ENCODE results near the gene ALG2. TPM values are rescaled to one million over a fixed set of nuclear protein-coding genes. Genes with fewer than 3 reads are reported as not detected.
"Not testable (repeated sequence)": the region's sequence is repeated elsewhere in the genome, so short reads cannot be mapped to it uniquely, and the experiment has no call there.

ALG2 gene
- total RNA-seq, 1 donor, result 64.8 TPM

- H3K4me3 ChIP-seq (ENCODE audit: low read depth, low read length), result no peak overlapping the region
- TF ChIP-seq, protein P1, sequence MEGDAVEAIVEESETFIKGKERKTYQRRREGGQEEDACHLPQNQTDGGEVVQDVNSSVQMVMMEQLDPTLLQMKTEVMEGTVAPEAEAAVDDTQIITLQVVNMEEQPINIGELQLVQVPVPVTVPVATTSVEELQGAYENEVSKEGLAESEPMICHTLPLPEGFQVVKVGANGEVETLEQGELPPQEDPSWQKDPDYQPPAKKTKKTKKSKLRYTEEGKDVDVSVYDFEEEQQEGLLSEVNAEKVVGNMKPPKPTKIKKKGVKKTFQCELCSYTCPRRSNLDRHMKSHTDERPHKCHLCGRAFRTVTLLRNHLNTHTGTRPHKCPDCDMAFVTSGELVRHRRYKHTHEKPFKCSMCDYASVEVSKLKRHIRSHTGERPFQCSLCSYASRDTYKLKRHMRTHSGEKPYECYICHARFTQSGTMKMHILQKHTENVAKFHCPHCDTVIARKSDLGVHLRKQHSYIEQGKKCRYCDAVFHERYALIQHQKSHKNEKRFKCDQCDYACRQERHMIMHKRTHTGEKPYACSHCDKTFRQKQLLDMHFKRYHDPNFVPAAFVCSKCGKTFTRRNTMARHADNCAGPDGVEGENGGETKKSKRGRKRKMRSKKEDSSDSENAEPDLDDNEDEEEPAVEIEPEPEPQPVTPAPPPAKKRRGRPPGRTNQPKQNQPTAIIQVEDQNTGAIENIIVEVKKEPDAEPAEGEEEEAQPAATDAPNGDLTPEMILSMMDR (IDR thresholded peaks at IDR 0.05; ENCODE audit: insufficient read depth, low read depth, low read length), result no peak
- DNase-seq (ENCODE audit: low read depth), result no peak
Observed at GRCh38 chr9:99238331-99238730, 16.6 kb upstream of the ALG2 start.

DNA sequence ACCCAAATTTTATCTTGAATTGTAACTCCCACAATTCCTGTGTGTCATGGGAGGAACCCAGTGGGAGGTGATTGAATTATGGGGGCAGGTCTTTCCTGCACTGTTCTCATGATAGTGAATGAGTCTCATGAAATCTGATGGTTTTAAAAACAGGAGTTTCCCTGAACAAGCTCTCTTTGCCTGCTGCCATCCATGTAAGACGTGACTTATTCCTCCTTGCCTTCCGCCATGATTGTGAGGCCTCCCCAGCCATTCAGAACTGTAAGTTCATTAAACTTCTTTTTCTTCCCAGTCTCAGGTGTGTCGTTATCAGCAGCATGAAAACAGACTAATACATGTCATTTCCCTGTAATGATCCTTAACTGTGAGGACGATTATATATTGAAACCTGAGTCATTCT lies 16.1 kb upstream of the ALG2 start:
- H3K4me3 ChIP-seq (ENCODE audit: low read depth, low read length); DNase-seq (ENCODE audit: low read depth): not testable (repeated sequence)

GRCh38 chr9:99237356-99237755 lies 15.6 kb upstream of the ALG2 start:
- DNase-seq (ENCODE audit: low read depth), result no peak

GRCh38 chr9:99235926-99236634 lies 14.3 kb upstream of the ALG2 start:
- TF ChIP-seq, protein P1 (IDR thresholded peaks at IDR 0.05; ENCODE audit: insufficient read depth, low read depth, low read length), result no peak
- DNase-seq (ENCODE audit: low read depth), result no peak
- H3K4me3 ChIP-seq (ENCODE audit: low read depth, low read length), result no peak overlapping the region

More at GRCh38 chr9:99237356-99237755, 15.6 kb upstream of the ALG2 start:
- TF ChIP-seq, protein P1 (IDR thresholded peaks at IDR 0.05; ENCODE audit: insufficient read depth, low read depth, low read length), result no peak
- no peak overlapping the region for H3K4me3 ChIP-seq (ENCODE audit: low read depth, low read length)

- no peak overlapping the region for H3K4me3 ChIP-seq (ENCODE audit: low read depth, low read length)
- TF ChIP-seq, protein P1 (IDR thresholded peaks at IDR 0.05; ENCODE audit: insufficient read depth, low read depth, low read length), result no peak
- no peak for DNase-seq (ENCODE audit: low read depth)
Observed at GRCh38 chr9:99235069-99235468, 13.3 kb upstream of the ALG2 start.

GRCh38 chr9:99234618-99235017 lies 12.9 kb upstream of the ALG2 start:
- no peak overlapping the region for H3K4me3 ChIP-seq (ENCODE audit: low read depth, low read length)
- DNase-seq (ENCODE audit: low read depth), result no peak
- TF ChIP-seq, protein P1 (IDR thresholded peaks at IDR 0.05; ENCODE audit: insufficient read depth, low read depth, low read length), result no peak

DNA sequence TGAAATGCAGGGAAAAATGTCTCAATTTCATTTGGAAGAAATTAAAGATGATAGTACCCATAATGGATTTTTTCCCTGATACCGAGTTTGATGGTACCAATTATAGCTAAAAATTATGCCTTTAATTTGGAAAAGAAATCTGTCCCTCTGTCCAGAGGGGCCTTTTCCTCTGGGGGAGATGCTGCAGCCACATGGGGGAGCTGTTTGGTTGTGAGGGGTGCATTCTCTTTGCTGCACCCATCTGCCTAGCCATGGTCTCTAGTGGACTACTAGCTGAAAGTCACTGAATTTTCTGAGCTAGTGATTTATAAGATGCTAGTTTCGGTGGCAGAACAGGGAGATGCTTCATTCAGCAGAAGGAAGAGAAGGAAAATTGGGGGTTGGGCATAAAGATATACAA lies 10.0 kb upstream of the ALG2 start:
- no peak for DNase-seq (ENCODE audit: low read depth)
- TF ChIP-seq, protein P1 (IDR thresholded peaks at IDR 0.05; ENCODE audit: insufficient read depth, low read depth, low read length), result peak; percentile 65
- no peak overlapping the region for H3K4me3 ChIP-seq (ENCODE audit: low read depth, low read length)
